Stimulated activated CD8-positive, alpha-beta memory T cell treated with anti-CD3 and anti-CD28 coated beads, Interleukin-7, amount 100 ng/mL, for 48 hours (primary cell): ENCODE measurements around the gene MMP25.
A peak's percentile ranks its signal among the peaks of the same experiment; 100 is the strongest.

Source experiments
- DNase-seq, 2 donors: peaks; one replicate each; pipeline ENCODE4 v3.0.0-alpha.2; 2020; ENCODE audit warnings: low read depth in 1 of 2; ENCODE audit errors: extremely low read depth in 1 of 2

MMP25 gene

GRCh38 chr16:3045758-3046640, at the start of gene MMP25:
Gene MMP25, plus strand, starts transcription at chr16:3046561. Its CDS starts 357 bp downstream, at chr16:3046918.
- no peak for DNase-seq

DNA sequence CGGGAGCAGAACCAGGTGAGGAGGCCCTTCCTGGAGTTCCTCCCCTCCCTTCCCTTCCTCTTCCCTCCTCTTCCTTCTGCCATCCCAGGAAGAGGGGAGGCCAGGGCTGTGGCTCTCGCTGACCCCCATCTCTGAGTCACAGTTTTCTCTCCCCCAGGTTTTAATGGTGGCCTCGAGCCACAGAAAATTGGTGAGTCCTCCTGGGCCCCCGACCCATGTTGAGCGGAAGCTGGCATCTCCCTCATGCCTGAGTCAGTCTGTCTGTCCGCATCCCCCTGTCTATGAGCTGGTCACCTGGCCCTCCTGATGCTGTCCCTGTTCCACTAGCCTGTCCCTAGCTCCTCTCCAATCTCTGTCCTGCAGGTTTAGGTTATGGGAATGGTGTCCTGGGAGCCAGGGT, 46.4 kb upstream of the MMP25 start:
- DNase-seq = no peak

DNA sequence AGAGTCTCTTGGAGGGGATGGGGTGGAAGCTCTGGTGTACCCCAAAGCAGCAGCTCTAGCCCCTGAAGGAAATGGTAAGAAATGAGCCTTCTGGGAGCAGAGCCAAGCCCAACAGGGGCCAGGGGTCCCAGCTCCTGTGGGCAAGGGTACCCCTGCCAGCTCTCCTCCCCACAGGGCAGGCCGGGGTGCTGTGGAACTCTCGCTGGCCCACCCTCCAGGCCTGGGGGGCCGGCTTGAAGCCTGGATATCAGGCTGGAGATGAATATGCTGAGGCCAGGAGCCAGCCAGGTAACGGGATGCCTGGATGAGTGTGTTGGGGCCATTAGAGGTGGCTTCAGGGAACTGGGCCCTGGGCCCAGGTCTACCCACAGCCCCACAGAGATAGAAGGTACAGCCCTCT, 45.8 kb upstream of the MMP25 start:
- no peak for DNase-seq

DNA sequence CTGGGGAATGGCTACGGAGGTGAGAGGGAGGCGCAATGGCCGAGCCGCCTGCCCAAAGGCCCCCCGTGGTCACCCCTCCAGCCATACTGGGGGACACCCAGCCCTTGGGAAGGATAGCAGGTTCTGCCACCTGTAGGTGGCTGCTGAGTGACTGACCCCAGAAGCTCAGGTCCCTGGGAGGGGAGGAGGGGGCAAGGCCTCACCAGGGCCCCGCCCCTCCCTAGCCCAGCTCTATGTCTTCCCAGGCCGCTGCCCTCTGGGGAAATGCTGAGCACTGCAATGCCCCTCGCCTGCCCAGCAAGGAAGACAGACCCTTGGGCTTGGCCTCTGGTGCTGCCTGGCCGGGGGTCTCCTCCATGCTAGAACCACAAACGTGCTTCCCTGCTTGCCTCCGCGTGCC, 45.0 kb upstream of the MMP25 start:
- no peak for DNase-seq

DNA sequence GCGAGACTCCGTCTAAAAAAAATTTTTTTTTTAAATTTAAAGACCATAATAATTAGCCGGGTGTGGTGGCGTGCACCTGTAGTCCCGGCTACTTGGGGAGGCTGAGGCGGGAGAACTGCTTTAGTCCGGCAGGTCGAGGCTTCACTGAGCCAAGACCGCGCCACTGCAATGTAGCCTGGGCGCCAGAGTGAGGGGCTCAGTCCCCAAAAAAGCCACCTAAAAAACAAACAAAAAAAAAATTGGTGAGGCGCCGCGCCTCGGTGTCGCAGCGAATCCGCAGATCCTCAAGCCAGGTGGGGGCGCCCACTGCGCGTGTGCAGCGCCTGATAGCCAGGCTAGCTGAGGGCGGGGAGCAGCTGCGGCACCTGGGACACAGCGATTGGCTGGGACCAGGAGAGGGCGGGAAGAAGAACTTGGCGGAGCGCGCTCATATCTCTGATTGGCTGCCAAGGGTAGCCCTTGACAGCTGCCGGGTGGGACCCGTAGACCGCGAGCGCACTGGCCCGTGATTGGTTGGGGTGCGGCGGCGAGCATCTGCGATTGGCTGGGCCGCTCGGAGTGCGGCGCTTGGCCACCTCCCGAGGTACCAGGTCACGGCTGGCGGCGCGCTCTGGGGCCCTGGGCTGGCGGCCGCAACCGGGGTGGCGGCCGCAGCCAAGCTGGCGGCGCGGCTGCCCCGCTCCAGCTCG, 42.6 kb upstream of the MMP25 start:
- peak; percentile 93 to 98 for DNase-seq

DNA sequence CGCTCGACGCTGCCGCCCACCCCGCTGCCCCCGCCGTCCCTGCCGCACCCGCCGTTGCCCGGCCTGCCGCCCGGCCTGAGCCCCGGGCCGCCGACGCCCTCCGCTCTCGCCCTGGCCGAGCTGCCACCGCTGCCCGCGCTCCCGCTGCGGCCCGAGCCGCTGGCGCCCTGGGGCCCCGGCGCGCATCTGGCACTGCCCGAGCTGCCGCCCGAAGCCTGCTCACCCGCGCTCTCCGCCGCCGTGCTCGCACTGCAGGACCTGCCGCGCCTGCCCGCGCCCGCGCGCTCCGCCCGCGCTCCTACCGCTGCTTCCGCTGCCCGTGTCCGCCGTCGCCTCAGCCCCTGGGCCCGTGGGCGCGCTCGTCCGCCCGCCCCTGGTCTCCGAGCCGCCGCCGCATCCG, 42.0 kb upstream of the MMP25 start:
- no peak for DNase-seq

DNA sequence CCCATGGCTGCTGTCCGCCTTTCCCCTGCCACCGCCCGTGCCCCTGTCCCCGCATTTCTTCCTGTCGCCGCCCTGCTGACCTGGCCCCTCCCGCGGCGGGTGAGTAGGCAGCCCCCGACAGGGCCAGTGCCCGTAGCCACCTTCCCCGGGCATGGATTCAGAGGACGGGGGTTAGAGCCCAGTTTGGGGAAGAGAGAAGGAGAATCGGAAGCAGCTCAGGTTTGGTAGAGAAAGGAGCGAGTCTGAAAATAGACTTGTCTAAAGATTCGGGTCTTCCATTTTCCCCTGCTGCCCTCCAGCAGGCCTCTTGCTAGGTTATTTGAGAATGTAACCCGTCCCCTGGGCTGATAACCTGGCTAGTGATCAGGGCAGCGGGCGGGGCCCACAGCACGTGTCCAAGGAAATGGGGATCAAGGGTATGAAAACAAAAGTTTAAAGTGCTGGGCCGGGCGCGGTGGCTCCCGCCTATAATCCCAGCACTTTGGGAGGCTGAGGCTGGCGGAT, 41.5 kb upstream of the MMP25 start:
- DNase-seq = no peak

GRCh38 chr16:3007059-3007956, 39.1 kb upstream of the MMP25 start:
- no peak for DNase-seq

DNA sequence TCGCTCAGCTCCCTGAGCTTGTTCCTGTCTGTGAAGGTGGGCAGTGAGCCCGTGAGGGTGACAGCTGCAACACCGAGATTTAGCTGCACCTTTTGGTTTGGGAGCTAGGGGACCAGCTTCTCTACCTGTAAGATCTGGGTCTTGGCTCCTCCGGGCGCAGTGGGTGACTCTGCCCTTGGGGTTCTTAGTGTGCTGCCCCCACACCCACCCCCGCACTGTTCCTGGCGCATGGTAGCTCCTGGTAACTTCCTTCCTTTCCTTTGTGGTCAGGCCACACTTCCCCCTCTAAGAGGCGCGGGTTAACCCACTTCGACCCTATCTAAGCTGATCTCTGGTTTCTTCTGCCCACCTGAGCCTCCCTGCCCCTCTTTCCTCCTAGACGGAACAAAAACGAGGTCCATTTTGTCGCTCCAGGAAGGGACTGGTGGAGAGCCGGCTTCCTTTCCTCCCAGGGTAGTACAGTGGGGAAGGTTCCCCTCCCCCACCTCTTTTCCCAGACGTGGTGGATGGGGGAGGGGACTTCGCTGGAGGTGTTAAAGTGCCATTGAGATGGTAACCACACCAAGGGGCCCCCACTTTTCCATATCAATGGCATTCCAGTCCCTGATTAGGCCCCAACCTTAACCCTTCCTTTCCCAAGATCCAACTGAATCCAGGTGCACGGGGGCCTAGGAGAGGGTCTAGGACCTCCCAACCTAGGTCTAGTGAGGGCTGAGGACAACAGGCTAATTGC, 38.2 kb upstream of the MMP25 start:
- DNase-seq = no peak

- DNase-seq = no peak
Observed at GRCh38 chr16:3008690-3009037, 37.7 kb upstream of the MMP25 start.

DNA sequence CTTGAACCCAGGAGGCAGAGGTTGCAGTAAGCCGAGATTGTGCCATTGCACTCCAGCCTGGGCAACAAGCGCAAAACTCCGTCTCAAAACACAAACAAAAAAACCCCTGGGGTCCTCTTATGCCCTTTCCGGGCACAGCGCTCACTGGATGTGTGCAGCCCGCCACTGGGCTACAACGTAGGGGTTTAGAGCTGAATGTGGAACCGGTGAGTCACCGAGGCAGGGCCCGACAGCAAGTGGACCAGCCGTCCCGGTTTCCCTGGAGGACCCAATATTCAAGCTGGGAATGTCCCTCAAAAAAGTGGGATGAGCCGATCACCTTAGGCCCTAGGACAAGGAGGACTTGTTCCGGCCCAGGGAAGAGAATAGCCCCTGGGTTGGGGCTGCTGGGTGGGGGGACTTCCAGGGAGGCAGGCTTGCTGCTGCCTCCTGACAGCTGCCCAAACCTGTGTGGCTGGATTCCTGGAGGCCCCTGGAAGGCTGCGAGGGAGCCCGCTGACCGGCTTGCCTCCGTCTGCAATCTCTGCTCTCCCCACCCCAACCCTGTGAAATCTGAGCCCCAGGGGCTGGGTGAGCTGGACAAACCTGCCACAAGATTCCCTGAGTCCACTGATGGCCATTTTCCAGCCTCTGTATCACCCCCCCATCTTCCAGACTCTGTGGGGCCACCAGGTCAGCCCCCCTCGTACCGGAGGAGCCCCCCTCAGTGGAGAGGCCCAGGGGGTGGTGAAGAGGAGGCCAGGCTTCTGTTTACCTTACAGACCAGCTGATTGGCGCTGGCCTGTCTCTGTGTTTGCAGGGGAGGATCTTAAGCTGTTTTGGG, 36.6 kb upstream of the MMP25 start:
- DNase-seq = no peak

GRCh38 chr16:3010510-3010909, 35.9 kb upstream of the MMP25 start:
- no peak for DNase-seq

DNA sequence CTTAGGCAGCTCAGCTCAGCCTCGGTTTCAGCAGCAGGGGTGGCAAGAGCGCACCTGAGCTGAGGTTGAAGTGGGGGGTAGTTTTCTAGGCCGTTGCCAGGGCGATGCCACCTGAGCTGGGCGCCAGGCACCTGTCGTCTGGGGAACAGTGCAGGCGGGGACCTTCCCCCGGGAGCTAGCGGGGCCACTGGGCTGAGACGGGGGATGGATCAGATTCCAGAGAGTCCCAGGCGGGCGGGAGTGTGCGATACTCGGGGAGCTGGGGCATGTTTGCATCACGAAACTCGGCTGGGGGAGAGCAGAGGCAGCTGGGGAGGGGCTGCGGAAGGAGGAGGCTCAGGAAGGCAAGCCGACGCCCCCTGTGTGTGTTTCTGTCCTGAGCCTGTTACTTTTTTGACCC, 34.1 kb upstream of the MMP25 start:
- no peak for DNase-seq

DNA sequence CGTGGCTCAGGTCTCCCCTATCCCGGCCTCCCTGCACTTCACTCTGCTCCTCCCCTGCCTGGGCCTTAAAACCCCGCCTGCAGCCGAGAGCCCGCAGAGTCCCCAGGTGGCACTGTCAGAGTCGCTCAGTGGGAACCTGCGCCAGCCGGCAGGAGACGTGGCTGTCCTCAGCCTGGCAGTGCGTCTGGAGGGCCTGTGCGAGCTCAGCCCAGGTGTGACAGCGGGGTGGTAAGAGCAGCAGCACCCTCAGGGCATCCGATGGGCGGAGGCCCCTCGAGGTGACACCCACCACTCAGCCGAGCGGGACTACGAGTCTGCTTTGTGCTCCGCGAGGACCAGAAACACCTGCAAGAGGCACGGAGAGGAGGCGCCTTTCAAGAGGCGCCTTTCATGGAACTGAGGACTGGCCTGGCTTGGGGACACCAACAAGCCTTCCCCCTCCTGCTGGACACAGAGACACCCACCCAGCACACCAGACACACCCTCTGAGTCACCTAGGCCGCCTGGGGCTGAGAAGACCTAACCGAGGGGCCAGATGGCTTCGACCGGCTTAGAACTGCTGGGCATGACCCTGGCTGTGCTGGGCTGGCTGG, 33.4 kb upstream of the MMP25 start, which contains the start of gene CLDN9:
Gene CLDN9 (plus strand): TSS at position 96 of the 593 bp plus-strand sequence. CDS start 440 bp downstream, at position 536.
- no peak for DNase-seq

DNA sequence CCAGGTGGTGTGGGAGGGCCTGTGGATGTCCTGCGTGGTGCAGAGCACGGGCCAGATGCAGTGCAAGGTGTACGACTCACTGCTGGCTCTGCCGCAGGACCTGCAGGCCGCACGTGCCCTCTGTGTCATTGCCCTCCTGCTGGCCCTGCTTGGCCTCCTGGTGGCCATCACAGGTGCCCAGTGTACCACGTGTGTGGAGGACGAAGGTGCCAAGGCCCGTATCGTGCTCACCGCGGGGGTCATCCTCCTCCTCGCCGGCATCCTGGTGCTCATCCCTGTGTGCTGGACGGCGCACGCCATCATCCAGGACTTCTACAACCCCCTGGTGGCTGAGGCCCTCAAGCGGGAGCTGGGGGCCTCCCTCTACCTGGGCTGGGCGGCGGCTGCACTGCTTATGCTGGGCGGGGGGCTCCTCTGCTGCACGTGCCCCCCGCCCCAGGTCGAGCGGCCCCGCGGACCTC, 32.8 kb upstream of the MMP25 start:
- DNase-seq = no peak

DNA sequence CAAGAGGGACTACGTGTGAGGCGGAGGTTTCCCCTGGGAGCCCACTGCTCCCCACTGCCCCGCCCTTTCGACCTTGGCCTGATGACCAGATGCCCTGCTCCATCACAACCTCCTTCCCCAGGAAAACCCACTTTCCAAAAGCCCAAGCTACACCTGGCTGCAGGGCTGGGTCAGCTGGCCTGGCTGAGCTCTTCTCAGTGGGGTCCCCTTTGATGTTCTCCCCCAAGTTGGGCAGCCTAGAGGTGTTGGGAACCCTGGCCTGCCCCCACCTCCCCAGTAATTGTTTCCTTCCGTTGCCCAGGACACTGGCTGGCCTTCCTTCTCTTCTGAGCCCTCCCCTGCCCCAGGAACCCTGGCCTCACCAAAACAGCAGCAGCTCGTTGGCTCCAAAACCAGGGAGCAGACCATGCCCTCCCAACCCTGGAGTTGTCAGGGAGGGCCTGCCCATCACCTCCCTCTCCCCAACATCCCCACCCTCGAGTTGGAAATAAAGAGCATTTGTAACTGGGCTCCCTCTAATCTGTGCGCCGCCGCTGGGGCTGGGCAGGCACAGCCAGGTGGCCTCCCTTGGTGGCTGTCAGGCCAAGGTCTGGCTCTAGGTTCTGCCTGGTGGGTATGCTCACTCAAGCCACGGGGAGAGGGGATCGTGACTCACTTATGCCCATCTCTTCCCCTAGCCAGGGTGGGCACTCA, 32.2 kb upstream of the MMP25 start:
- DNase-seq = no peak

DNA sequence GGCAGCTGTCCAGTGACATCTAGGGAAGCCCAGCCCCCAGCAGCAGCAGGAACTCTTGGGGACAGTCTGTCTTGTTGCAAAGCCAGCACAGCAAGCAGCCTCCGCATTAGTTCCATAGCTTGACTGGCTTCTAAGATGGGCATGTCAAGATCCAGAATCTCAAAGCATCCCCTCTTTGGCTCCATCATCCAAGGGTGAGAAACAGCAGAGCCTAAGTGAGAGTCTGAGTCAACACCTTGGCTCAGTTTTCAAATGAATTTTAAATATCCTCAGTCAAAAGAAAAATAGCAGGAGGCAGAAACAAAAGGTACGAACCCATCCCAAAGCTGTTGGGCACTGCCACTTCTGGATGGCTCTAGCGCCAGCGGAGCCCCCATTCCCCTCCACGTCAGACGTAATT, 31.4 kb upstream of the MMP25 start:
- no peak for DNase-seq

DNA sequence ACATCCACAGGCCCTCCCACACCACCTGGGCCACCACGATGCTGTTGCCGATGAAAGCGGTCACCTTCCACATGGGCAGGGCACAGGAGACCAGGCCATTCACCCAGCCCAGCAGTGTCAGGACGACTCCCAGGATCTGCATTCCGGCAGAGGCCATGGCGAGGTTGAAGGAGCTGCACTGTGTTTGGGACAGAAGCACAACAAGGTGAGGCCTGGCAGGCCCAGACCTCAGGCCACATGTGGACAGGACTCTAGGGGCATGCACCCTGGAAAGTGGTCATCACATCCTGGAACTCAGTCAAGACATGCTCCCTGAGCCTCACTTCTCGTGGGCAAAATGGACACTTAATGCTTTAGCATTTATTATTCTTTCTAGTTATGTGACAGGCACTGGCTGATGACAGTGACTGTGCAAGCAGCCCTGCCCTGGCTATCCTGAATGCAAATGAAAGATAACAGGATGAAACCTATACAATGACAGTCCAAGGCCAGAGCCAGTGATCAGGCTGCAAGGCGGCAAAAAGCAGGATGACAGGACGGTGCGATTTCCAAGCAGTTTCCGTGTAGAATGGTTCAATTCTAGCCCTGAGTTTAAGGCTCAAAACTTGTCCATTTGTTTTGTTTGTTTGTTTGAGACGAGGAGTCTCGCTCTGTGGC, 30.4 kb upstream of the MMP25 start:
- no peak for DNase-seq
